CD4-positive, alpha-beta T cell treated with Interferon alpha-2 for 1 hour (primary cell): Measurements from ENCODE around the gene IL17A.

ENCODE experiments used
- DNase-seq, 2 donors: peaks; one replicate each; pipeline ENCODE4 v3.0.0-alpha.2; 2020 to 2022

Gene IL17A

GRCh38 chr6:52217761-52218160, 31.6 kb downstream of the IL17A start:
- DNase-seq, result no peak

- DNase-seq, result peak in 1 of 2 donors; percentile 11
Measured at GRCh38 chr6:52221302-52221701, 35.1 kb downstream of the IL17A start.

- DNase-seq, result no peak
Measured at GRCh38 chr6:52227495-52227894, 41.3 kb downstream of the IL17A start.

GRCh38 chr6:52230685-52231084, 44.5 kb downstream of the IL17A start:
- no peak for DNase-seq

GRCh38 chr6:52231406-52232127, 45.4 kb downstream of the IL17A start:
- DNase-seq, result no peak

- no peak for DNase-seq
Measured at GRCh38 chr6:52233005-52233404, 46.8 kb downstream of the IL17A start.

- DNase-seq, result no peak
Measured at GRCh38 chr6:52233975-52234823, 48.0 kb downstream of the IL17A start.
